HCT116 (cell line): ENCODE data around the gene NEO1.

Experiments
- CEBPB ChIP-seq: IDR thresholded peaks from 2 replicates; pipeline ENCODE4 v1.6.1; 2012; ENCODE audit warnings: low read depth
- CTCF ChIP-seq, 3 experiments: fragments of 200-600 bp in 1 of 3; sonication (generic) in 1 of 3; IDR thresholded peaks in 2 of 3; conservative IDR thresholded peaks in 1 of 3; 2 replicates each; pipeline ENCODE4 v1.5.1; 2012 to 2017; ENCODE audit warnings: low read depth in 2 of 3, low read length in 2 of 3, antibody characterized with exemption in 1 of 3, borderline replicate concordance in 1 of 3, control low read depth in 1 of 3, mild to moderate bottlenecking in 1 of 3, mixed read lengths in 1 of 3, mixed run types in 1 of 3, moderate library complexity in 1 of 3; ENCODE audit not compliant: insufficient read depth in 1 of 3
- EZH2 ChIP-seq: fragments of 200-600 bp; sonication (generic); IDR thresholded peaks from 2 replicates; pipeline ENCODE4 v1.6.1; 2017; ENCODE audit warnings: antibody characterized with exemption, mixed run types
- POLR2A ChIP-seq: IDR thresholded peaks from 2 replicates; pipeline ENCODE4 v1.7.0; 2011; ENCODE audit warnings: borderline replicate concordance; ENCODE audit not compliant: insufficient read depth, insufficient read length; ENCODE audit errors: extremely low read depth
- ZBTB33 ChIP-seq: IDR thresholded peaks from 2 replicates; pipeline ENCODE4 v1.6.1; 2011; ENCODE audit warnings: mild to moderate bottlenecking, low read length, moderate library complexity; ENCODE audit not compliant: insufficient replicate concordance; ENCODE audit errors: extremely low read depth

GRCh38 chr15:73346735-73347312 lies 294.6 kb downstream of the NEO1 start:
- TF ChIP-seq ZBTB33 (no peak), EZH2 (no peak), CEBPB (no peak), POLR2A (no peak), CTCF (IDR thresholded peaks at IDR 0.05 in 2 of 3, conservative IDR thresholded peaks at IDR 0.05 in 1 of 3; ENCODE audit: borderline replicate concordance in 1 of 3, insufficient read depth in 1 of 3, low read depth in 2 of 3, low read length in 2 of 3) (no peak)
